Vagina (tissue), 2 donors: Measurements from ENCODE around the gene CPLX1.

ENCODE experiments used
- CTCF ChIP-seq, 3 experiments: fragments of 450-650 bp in 2 of 3; fragments of 200-600 bp in 1 of 3; sonication (generic) in 1 of 3; IDR thresholded peaks; one replicate each; pipeline ENCODE4 v1.5.1; 2017 to 2019; ENCODE audit warnings: antibody characterized with exemption in 3 of 3, mild to moderate bottlenecking in 2 of 3, moderate library complexity in 2 of 3
- POLR2A ChIP-seq, 2 donors: fragments of 450-650 bp; IDR thresholded peaks; one replicate each; pipeline ENCODE4 v1.6.1; 2017; ENCODE audit warnings: antibody characterized with exemption in 2 of 2, mild to moderate bottlenecking in 2 of 2, moderate library complexity in 2 of 2
- POLR2AphosphoS5 ChIP-seq, 2 donors: sonication (generic); formaldehyde crosslinking; IDR thresholded peaks; one replicate each; pipeline ENCODE4 v1.9.0; 2017; ENCODE audit warnings: antibody characterized with exemption in 2 of 2, mild to moderate bottlenecking in 2 of 2, low read depth in 1 of 2; ENCODE audit not compliant: insufficient read depth in 1 of 2

- TF ChIP-seq CTCF (IDR thresholded peaks at IDR 0.05) (no peak), POLR2A (IDR thresholded peaks at IDR 0.05) (no peak), POLR2AphosphoS5 (IDR thresholded peaks at IDR 0.05; ENCODE audit: insufficient read depth in 1 of 2, low read depth in 1 of 2) (no peak)
Observed at GRCh38 chr4:803884-804283, 22.0 kb downstream of the CPLX1 start.
